Neural progenitor cell (in vitro differentiated cells): ENCODE measurements around the gene NUP85. TPM values are rescaled to one million over a fixed set of nuclear protein-coding genes. Genes with fewer than 3 reads are reported as not detected.

ENCODE experiments used
- DNase-seq: peaks from one replicate; pipeline ENCODE4 v3.0.0-alpha.2; 2016; ENCODE audit warnings: low spot score
- H2AFZ ChIP-seq: fragments of 200-600 bp; sonication (generic); replicated peaks from 2 replicates; pipeline ENCODE4 v1.6.1; 2016; ENCODE audit warnings: antibody characterized with exemption
- H3F3A ChIP-seq: fragments of 200-600 bp; sonication (generic); 2 replicates; pipeline ENCODE4 v1.6.1; 2016; ENCODE audit warnings: antibody characterized with exemption, low read depth
- H3K27ac ChIP-seq: fragments of 200-600 bp; sonication (generic); 2 replicates; pipeline ENCODE4 v1.5.1; 2016; ENCODE audit warnings: mild to moderate bottlenecking
- H3K27me3 ChIP-seq: fragments of 200-600 bp; sonication (generic); 2 replicates; pipeline ENCODE4 v1.6.1; 2016; ENCODE audit warnings: mild to moderate bottlenecking, moderate library complexity
- H3K36me3 ChIP-seq: fragments of 200-600 bp; sonication (generic); 2 replicates; pipeline ENCODE4 v1.5.1; 2016
- H3K4me1 ChIP-seq: fragments of 200-600 bp; sonication (generic); 2 replicates; pipeline ENCODE4 v1.6.1; 2016; ENCODE audit warnings: mixed run types
- H3K4me2 ChIP-seq: fragments of 200-600 bp; sonication (generic); 2 replicates; pipeline ENCODE4 v1.6.1; 2016
- H3K4me3 ChIP-seq: fragments of 200-600 bp; sonication (generic); 2 replicates; pipeline ENCODE4 v1.5.1; 2016
- H3K79me2 ChIP-seq: fragments of 200-600 bp; sonication (generic); 2 replicates; pipeline ENCODE4 v1.6.1; 2016; ENCODE audit warnings: low read depth
- H3K9ac ChIP-seq: fragments of 200-600 bp; sonication (generic); 2 replicates; pipeline ENCODE4 v1.6.1; 2016
- H3K9me3 ChIP-seq: fragments of 200-600 bp; sonication (generic); 2 replicates; pipeline ENCODE4 v1.5.1; 2016; ENCODE audit warnings: low read depth
- H4K20me1 ChIP-seq: fragments of 200-600 bp; sonication (generic); 2 replicates; pipeline ENCODE4 v1.6.1; 2016; ENCODE audit warnings: low read depth
- H3K27ac Mint-ChIP-seq: 3 replicates; pipeline ENCODE4 v1.8.0; 2021; ENCODE audit warnings: mixed read lengths
- H3K27me3 Mint-ChIP-seq: 2 replicates; pipeline ENCODE4 v1.8.0; 2022; ENCODE audit warnings: low read depth, mild to moderate bottlenecking, inconsistent platforms, moderate library complexity, mixed read lengths; ENCODE audit not compliant: insufficient read depth
- H3K36me3 Mint-ChIP-seq: 3 replicates; pipeline ENCODE4 v1.8.0; 2021; ENCODE audit warnings: mixed read lengths
- H3K4me1 Mint-ChIP-seq: 3 replicates; pipeline ENCODE4 v1.8.0; 2021; ENCODE audit warnings: mixed read lengths
- H3K4me3 Mint-ChIP-seq: 3 replicates; pipeline ENCODE4 v1.8.0; 2021; ENCODE audit warnings: mild to moderate bottlenecking, moderate library complexity, mixed read lengths
- H3K9me3 Mint-ChIP-seq: 3 replicates; pipeline ENCODE4 v1.8.0; 2020; ENCODE audit warnings: mixed read lengths
- CTCF ChIP-seq: fragments of 200-600 bp; sonication (generic); IDR thresholded peaks from 2 replicates; pipeline ENCODE4 v1.5.1; 2017; ENCODE audit warnings: antibody characterized with exemption, mild to moderate bottlenecking
- EZH2 ChIP-seq: fragments of 200-600 bp; sonication (generic); IDR thresholded peaks from 2 replicates; pipeline ENCODE4 v1.6.1; 2017; ENCODE audit warnings: antibody characterized with exemption, mild to moderate bottlenecking, moderate library complexity
- EZH2phosphoT487 ChIP-seq: fragments of 200-600 bp; sonication (generic); IDR thresholded peaks from 2 replicates; pipeline ENCODE4 v1.6.1; 2017; ENCODE audit warnings: antibody characterized with exemption
- total RNA-seq: library from RNA; depleted of rRNA; stranded (reverse); fragments of >200 nt; gene quantifications from 2 replicates; pipeline ENCODE4 v1.2.3, GENCODE V29; 2015; ENCODE audit warnings: low replicate concordance

The NUP85 gene
- total RNA-seq, 1 donor from 2014 or later, result 88.6 TPM

GRCh38 chr17:75260641-75261335, 55.3 kb downstream of the NUP85 start:
- Histone ChIP-seq H3K27me3 (no peaks in the 10 kb centered on the region), H3K4me3 (peak overlapping the region; percentile 85), H2AFZ (peak overlapping the region; percentile 92), H3K9me3 (no peaks in the 10 kb centered on the region), H4K20me1 (peaks cover 24% of the 10 kb centered on the region), H3K36me3 (no peaks in the 10 kb centered on the region), H3K9ac (peak overlapping the region; percentile 99), H3K27ac (peak overlapping the region; percentile 99), H3K4me2 (peak overlapping the region; percentile 93), H3F3A (peaks cover 12% of the 10 kb centered on the region), H3K79me2 (peaks cover 56% of the 10 kb centered on the region), H3K4me1 (peaks cover 12% of the 10 kb centered on the region)
- H3K4me3 Mint-ChIP-seq, result peak overlapping the region; percentile 99
- TF ChIP-seq CTCF, result peak; percentile 29
- no peak for TF ChIP-seq EZH2phosphoT487
- no peaks in the 10 kb centered on the region for H3K36me3 Mint-ChIP-seq
- peak overlapping the region; percentile 65 for H3K27ac Mint-ChIP-seq
- H3K9me3 Mint-ChIP-seq, result no peaks in the 10 kb centered on the region
- peaks cover 24% of the 10 kb centered on the region for H3K4me1 Mint-ChIP-seq
- DNase-seq, result no peak
- H3K27me3 Mint-ChIP-seq, result no peaks in the 10 kb centered on the region

GRCh38 chr17:75261336-75262111, 56.0 kb downstream of the NUP85 start, which contains the start of the genes GGA3 and MRPS7:
Gene GGA3 (minus strand): TSS chr17:75261606. CDS start chr17:75261587, 19 bp downstream.
Gene MRPS7 (plus strand): TSS chr17:75261879. CDS start chr17:75261901, 22 bp downstream.
- Histone ChIP-seq H2AFZ (peak within 1 kb of the TSS; percentile 92), H3K4me2 (peak within 1 kb of the TSS; percentile 93), H3K79me2 (peaks cover 56% of the 10 kb centered on the region)

GRCh38 chr17:75262112-75262606, 56.7 kb downstream of the NUP85 start:
- DNase-seq, result peak; percentile 57

More at GRCh38 chr17:75261336-75262111, 56.0 kb downstream of the NUP85 start, which contains the start of the genes GGA3 and MRPS7:
- Mint-ChIP-seq H3K4me3 (peak within 1 kb of the TSS; percentile 99), H3K36me3 (no peaks in the 10 kb centered on the region), H3K27me3 (no peaks in the 10 kb centered on the region), H3K27ac (peak within 1 kb of the TSS; percentile 100), H3K9me3 (no peaks in the 10 kb centered on the region), H3K4me1 (peaks cover 24% of the 10 kb centered on the region)
- Histone ChIP-seq H3K4me1 (peaks cover 12% of the 10 kb centered on the region), H3K9me3 (no peaks in the 10 kb centered on the region), H3K27ac (peak within 1 kb of the TSS; percentile 99), H3K27me3 (no peaks in the 10 kb centered on the region), H3K9ac (peak within 1 kb of the TSS; percentile 99), H3K4me3 (peak within 1 kb of the TSS; percentile 85), H3F3A (peaks cover 19% of the 10 kb centered on the region), H3K36me3 (no peaks in the 10 kb centered on the region), H4K20me1 (peaks cover 24% of the 10 kb centered on the region)
- TF ChIP-seq EZH2phosphoT487, result no peak
- no peak for TF ChIP-seq EZH2
- TF ChIP-seq CTCF, result no peak
- DNase-seq, result peak; percentile 98

More at GRCh38 chr17:75262112-75262606, 56.7 kb downstream of the NUP85 start:
- H3K4me1 Mint-ChIP-seq, result peaks cover 24% of the 10 kb centered on the region
- TF ChIP-seq EZH2 (no peak), EZH2phosphoT487 (no peak), CTCF (no peak)
- no peaks in the 10 kb centered on the region for H3K27me3 ChIP-seq
- H3K36me3 ChIP-seq, result no peaks in the 10 kb centered on the region
- H3K4me2 ChIP-seq, result peak overlapping the region; percentile 93
- H2AFZ ChIP-seq, result peak overlapping the region; percentile 92
- peak overlapping the region; percentile 100 for H3K27ac Mint-ChIP-seq
- H3K4me3 Mint-ChIP-seq, result peak overlapping the region; percentile 99
- peaks cover 24% of the 10 kb centered on the region for H4K20me1 ChIP-seq
- peak overlapping the region; percentile 85 for H3K4me3 ChIP-seq
- no peaks in the 10 kb centered on the region for H3K27me3 Mint-ChIP-seq
- peaks cover 2% of the 10 kb centered on the region for H3K36me3 Mint-ChIP-seq
- H3K9me3 Mint-ChIP-seq, result no peaks in the 10 kb centered on the region
- peak overlapping the region; percentile 99 for H3K27ac ChIP-seq
- H3F3A ChIP-seq, result peaks cover 25% of the 10 kb centered on the region
- H3K9me3 ChIP-seq, result no peaks in the 10 kb centered on the region
- peaks cover 56% of the 10 kb centered on the region for H3K79me2 ChIP-seq
- peaks cover 12% of the 10 kb centered on the region for H3K4me1 ChIP-seq
- peak overlapping the region; percentile 99 for H3K9ac ChIP-seq
